OCI-LY1 (cell line): ENCODE results near the gene SIK2.

ENCODE experiments used
- H2AFZ ChIP-seq: fragments of 200-600 bp; sonication (generic), shearing (Covaris generic); 2 replicates; pipeline ENCODE4 v1.6.0; 2014; ENCODE audit warnings: antibody characterized with exemption, mild to moderate bottlenecking, low read length
- H3F3A ChIP-seq: fragments of 200-600 bp; sonication (generic), shearing (Covaris generic); 2 replicates; pipeline ENCODE4 v1.6.0; 2014; ENCODE audit warnings: mild to moderate bottlenecking, antibody characterized with exemption, low read length, moderate library complexity; ENCODE audit not compliant: insufficient read depth
- H3K27ac ChIP-seq: fragments of 200-600 bp; sonication (generic); 2 replicates; pipeline ENCODE4 v1.5.1; 2014; ENCODE audit warnings: low read length, mixed run types, mild to moderate bottlenecking, low read depth; ENCODE audit not compliant: poor library complexity, severe bottlenecking
- H3K27me3 ChIP-seq: fragments of 200-600 bp; sonication (generic); 2 replicates; pipeline ENCODE4 v1.6.0; 2014; ENCODE audit warnings: antibody characterized with exemption, mild to moderate bottlenecking, low read length, moderate library complexity; ENCODE audit not compliant: insufficient read depth
- H3K36me3 ChIP-seq: fragments of 200-600 bp; sonication (generic); 2 replicates; pipeline ENCODE4 v1.6.1; 2014; ENCODE audit warnings: mild to moderate bottlenecking, antibody characterized with exemption, low read length, moderate library complexity, mixed read lengths; ENCODE audit not compliant: insufficient read depth
- H3K4me1 ChIP-seq: fragments of 200-600 bp; sonication (generic); 2 replicates; pipeline ENCODE4 v1.5.1; 2014; ENCODE audit warnings: mild to moderate bottlenecking, low read length, moderate library complexity; ENCODE audit not compliant: insufficient read depth, severe bottlenecking
- H3K4me2 ChIP-seq: fragments of 200-600 bp; sonication (generic), shearing (Covaris generic); 2 replicates; pipeline ENCODE4 v1.6.1; 2014; ENCODE audit warnings: low read length
- H3K4me3 ChIP-seq: fragments of 200-600 bp; sonication (generic); 2 replicates; pipeline ENCODE4 v1.5.1; 2014; ENCODE audit warnings: low read length, low read depth, mild to moderate bottlenecking, mixed read lengths; ENCODE audit not compliant: poor library complexity, severe bottlenecking
- H3K79me2 ChIP-seq: fragments of 200-600 bp; shearing (Covaris generic); 2 replicates; pipeline ENCODE4 v1.6.1; 2016; ENCODE audit warnings: mixed run types, low read length, mixed read lengths; ENCODE audit not compliant: insufficient read depth
- H3K9ac ChIP-seq: fragments of 200-600 bp; sonication (generic), shearing (Covaris generic); 2 replicates; pipeline ENCODE4 v1.6.1; 2014; ENCODE audit warnings: mild to moderate bottlenecking, low read length, mixed read lengths
- H3K9me2 ChIP-seq: fragments of 200-600 bp; sonication (generic), shearing (Covaris generic); 2 replicates; pipeline ENCODE4 v1.6.1; 2014; ENCODE audit warnings: low read depth, mild to moderate bottlenecking, low read length, mixed read lengths
- H3K9me3 ChIP-seq: fragments of 200-600 bp; shearing (Covaris generic); 2 replicates; pipeline ENCODE4 v1.6.1; 2014; ENCODE audit warnings: low read length, mixed read lengths
- H4K20me1 ChIP-seq: fragments of 200-600 bp; sonication (generic), shearing (Covaris generic); 2 replicates; pipeline ENCODE4 v1.6.0; 2016; ENCODE audit warnings: mild to moderate bottlenecking, low read length; ENCODE audit not compliant: insufficient read depth
- EZH2 ChIP-seq: fragments of 200-600 bp; sonication (generic), shearing (Covaris generic); IDR thresholded peaks from 2 replicates; pipeline ENCODE4 v1.8.0; 2017; ENCODE audit warnings: borderline replicate concordance, mixed run types, mild to moderate bottlenecking, antibody characterized with exemption, low read length, moderate library complexity, mixed read lengths
- TF ChIP-seq, protein P1 (sequence below): fragments of 200-600 bp; sonication (generic), shearing (Covaris generic); IDR thresholded peaks from 2 replicates; pipeline ENCODE4 v1.5.1; 2017; ENCODE audit warnings: mild to moderate bottlenecking, antibody characterized with exemption, low read length, moderate library complexity, mixed read lengths

SIK2 gene

DNA sequence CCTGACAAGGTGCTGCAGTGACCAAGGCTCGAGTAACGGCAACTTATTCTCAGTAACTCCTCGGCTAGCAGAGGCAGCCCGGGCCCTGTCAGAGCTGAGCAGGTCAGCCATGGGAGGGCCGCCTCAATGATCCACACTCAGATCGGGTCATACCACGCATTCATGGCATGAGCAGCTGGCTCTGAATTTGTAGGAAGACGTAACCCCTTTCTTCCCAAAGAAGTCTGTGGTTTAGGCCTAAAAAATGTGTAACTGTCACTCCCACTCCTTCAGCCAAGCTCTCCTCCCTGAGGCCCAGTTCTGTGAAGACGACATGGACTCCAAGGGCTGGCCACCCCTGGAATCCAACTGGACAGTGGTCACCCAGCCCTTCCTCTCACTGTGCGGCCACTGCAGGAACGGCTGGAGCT is 133.9 kb downstream of the SIK2 start:
- no peak overlapping the region for H3K27ac ChIP-seq
- H3K9ac ChIP-seq, result no peak overlapping the region
- H3F3A ChIP-seq, result no peaks in the 10 kb centered on the region
- H3K9me3 ChIP-seq, result no peaks in the 10 kb centered on the region
- no peaks in the 10 kb centered on the region for H4K20me1 ChIP-seq
- peaks cover 10% of the 10 kb centered on the region for H3K4me1 ChIP-seq
- no peaks in the 10 kb centered on the region for H3K9me2 ChIP-seq
- no peak overlapping the region for H3K4me3 ChIP-seq
- no peaks in the 10 kb centered on the region for H3K79me2 ChIP-seq
- H3K36me3 ChIP-seq, result peaks cover 43% of the 10 kb centered on the region
- no peaks in the 10 kb centered on the region for H3K27me3 ChIP-seq
- no peak overlapping the region for H3K4me2 ChIP-seq
- TF ChIP-seq, protein P1, sequence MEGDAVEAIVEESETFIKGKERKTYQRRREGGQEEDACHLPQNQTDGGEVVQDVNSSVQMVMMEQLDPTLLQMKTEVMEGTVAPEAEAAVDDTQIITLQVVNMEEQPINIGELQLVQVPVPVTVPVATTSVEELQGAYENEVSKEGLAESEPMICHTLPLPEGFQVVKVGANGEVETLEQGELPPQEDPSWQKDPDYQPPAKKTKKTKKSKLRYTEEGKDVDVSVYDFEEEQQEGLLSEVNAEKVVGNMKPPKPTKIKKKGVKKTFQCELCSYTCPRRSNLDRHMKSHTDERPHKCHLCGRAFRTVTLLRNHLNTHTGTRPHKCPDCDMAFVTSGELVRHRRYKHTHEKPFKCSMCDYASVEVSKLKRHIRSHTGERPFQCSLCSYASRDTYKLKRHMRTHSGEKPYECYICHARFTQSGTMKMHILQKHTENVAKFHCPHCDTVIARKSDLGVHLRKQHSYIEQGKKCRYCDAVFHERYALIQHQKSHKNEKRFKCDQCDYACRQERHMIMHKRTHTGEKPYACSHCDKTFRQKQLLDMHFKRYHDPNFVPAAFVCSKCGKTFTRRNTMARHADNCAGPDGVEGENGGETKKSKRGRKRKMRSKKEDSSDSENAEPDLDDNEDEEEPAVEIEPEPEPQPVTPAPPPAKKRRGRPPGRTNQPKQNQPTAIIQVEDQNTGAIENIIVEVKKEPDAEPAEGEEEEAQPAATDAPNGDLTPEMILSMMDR, result no peak
- no peak for TF ChIP-seq EZH2
- no peak overlapping the region for H2AFZ ChIP-seq

DNA sequence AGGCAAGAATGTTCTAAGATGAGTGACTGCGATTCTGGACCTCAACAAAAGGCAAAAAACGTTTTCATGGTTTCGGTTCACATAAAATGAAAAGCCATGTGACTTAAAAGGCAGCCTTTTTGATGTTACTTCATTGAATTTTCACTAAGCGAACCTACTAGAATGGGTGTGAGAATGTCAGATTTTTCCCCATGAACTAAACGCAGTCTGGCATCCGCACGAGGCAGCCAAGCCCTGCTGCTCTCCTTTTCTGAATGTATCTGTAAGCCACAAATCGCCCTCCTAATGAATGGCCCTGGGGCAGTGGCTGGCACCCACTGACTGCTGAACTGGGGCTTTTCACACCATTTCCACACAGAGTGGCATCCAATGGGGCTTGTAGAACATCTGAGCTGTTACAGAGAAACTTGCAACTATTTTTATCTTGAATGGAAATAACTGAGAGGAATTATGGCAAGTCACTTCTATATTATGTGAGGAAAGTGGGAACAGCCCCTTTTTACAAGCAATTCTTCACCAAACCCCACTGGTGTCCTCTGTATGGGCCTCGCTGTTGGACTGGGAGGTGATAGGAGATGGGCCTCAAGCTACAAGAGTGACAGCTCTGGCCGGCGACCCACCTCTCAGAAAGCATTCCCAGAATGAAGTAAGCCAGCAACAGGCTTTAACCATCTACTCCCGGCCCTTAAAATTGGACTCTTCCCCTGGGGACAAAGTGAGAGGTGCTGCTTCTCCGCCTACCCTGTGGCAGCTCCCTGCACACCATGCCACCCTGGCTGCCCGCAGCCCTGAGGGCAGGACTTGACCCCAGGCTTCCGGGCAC is 134.6 kb downstream of the SIK2 start:
- Histone ChIP-seq H3K79me2 (no peaks in the 10 kb centered on the region), H3F3A (no peaks in the 10 kb centered on the region), H3K9ac (no peak overlapping the region), H3K4me2 (no peak overlapping the region), H3K27ac (no peak overlapping the region), H3K9me3 (no peaks in the 10 kb centered on the region), H3K27me3 (no peaks in the 10 kb centered on the region), H3K4me1 (peaks cover 10% of the 10 kb centered on the region), H3K9me2 (no peaks in the 10 kb centered on the region), H3K36me3 (peaks cover 50% of the 10 kb centered on the region), H2AFZ (no peak overlapping the region), H3K4me3 (no peak overlapping the region), H4K20me1 (no peaks in the 10 kb centered on the region)
- TF ChIP-seq, protein P1, result no peak
- TF ChIP-seq EZH2, result no peak

DNA sequence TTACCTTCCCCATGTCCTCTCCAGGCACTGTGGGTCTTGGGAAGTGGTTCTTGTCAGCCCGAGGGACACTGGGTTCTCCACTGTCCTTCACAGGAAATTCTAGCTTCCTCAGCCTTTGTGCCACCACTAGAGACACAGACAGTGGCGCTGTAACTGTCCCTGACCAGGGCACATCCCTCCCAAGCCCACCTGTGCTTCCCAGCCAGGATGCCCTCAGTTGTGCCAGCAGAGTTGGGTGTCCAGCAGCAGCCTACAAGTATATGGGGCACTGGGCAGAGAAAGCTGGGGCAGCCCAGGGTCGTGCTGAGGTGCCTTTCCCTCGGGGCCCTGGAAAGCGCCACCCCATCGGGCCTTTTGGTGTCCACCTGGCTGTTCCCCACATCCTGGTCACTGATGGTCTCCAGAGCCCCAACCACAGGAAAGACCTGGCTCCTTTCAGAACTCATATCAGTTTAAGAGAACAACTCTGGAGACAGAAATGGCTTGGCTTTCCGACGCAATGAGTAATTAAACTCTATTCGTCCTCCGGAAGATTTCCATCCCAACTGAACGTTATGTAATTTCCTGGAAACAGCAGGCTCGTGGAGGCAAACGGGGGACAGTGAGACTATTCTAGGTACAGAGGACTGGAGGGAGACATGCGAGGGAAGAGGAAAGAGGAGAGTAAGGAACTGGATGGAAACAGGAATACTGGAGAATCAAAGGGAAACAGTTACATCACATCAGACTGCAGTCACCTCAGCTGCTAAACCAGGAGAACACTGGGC is 135.4 kb downstream of the SIK2 start:
- Histone ChIP-seq H2AFZ (no peak overlapping the region), H3K27me3 (no peaks in the 10 kb centered on the region), H3K9ac (no peak overlapping the region), H4K20me1 (no peaks in the 10 kb centered on the region), H3F3A (no peaks in the 10 kb centered on the region), H3K9me3 (no peaks in the 10 kb centered on the region), H3K27ac (no peak overlapping the region), H3K9me2 (no peaks in the 10 kb centered on the region), H3K36me3 (peaks cover 56% of the 10 kb centered on the region), H3K4me1 (peaks cover 10% of the 10 kb centered on the region), H3K79me2 (no peaks in the 10 kb centered on the region), H3K4me3 (no peak overlapping the region), H3K4me2 (no peak overlapping the region)
- TF ChIP-seq EZH2, result no peak
- TF ChIP-seq, protein P1, result no peak
